GM21576 (cell line): Measurements from ENCODE around the gene RABGAP1.
"Not testable (repeated sequence)": the region's sequence is repeated elsewhere in the genome, so short reads cannot be mapped to it uniquely, and the experiment has no call there.

Experiments used
- ATAC-seq: cut with Tn5 transposase; IDR thresholded peaks from one replicate; pipeline ENCODE4 v1.9.1; 2021; ENCODE audit warnings: mild to moderate bottlenecking, moderate library complexity; ENCODE audit not compliant: unreplicated experiment

RABGAP1 gene

DNA sequence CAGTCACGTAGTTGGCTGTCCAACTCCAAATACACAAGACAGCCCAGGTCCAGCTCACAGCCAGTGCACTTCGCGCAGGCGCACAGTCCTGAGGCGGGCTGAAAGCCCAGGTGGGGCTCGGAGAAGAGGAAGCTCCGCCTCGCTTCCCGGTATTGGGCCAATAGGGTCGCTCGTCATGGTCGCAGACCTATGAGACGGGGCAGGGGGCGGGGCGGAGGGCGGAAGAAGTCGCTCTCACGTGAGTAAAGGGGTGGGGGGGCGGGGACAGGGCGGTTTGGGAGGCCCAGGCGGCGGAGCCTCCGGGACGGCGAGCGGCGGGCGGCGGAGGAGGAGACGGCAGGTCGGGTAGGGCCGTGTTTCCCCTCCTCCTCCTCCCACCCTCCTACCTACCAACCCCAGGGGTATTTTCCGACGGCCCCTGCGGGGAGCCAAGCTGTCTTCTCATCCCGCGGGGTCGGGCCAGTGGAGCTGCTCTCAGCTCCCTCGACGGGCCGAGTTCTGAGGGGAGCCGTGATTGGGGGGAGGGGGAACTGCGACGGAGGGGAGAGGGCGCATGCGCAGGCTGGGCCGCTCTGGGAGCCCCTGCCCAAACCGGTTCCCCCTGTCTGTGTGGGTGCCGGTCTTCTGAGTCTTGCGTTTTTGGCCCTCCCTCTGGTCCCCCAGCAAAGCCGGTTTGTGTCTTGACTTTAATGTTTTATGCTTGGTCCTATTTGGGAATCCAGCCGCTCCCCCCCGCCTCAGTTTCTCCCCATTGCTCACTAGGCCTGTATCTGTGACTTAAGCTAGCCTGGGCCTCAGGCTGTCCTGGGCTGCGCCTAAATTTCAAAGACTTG, at the start of gene RABGAP1:
RABGAP1 (plus strand) TSS at position 272 of the 833 bp plus-strand sequence. CDS start 16,040 bp downstream, outside the sequence.
- peak; percentile 95 for ATAC-seq

GRCh38 chr9:122897969-122898368, 42.9 kb upstream of the RABGAP1 start:
- no peak for ATAC-seq

GRCh38 chr9:122900791-122901190, 40.0 kb upstream of the RABGAP1 start:
- ATAC-seq = no peak

DNA sequence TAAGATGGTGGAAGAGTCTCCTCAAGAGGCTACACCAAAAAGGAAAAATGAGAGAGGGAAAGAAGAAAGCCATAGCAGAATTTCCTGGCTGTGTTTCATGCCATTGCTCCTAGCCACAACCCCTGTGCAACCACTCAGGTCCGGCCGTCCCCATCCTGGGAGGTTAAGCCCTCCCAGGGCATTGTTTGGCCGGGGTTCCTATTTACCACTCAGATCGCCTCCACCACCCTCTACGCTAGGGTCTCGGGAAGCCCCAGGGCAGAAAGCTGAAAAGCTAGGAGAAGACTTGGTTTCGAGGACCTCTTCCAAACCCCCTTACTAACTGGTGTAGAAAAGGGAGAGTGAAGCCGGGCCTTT, 36.4 kb upstream of the RABGAP1 start:
- ATAC-seq = peak; percentile 36

DNA sequence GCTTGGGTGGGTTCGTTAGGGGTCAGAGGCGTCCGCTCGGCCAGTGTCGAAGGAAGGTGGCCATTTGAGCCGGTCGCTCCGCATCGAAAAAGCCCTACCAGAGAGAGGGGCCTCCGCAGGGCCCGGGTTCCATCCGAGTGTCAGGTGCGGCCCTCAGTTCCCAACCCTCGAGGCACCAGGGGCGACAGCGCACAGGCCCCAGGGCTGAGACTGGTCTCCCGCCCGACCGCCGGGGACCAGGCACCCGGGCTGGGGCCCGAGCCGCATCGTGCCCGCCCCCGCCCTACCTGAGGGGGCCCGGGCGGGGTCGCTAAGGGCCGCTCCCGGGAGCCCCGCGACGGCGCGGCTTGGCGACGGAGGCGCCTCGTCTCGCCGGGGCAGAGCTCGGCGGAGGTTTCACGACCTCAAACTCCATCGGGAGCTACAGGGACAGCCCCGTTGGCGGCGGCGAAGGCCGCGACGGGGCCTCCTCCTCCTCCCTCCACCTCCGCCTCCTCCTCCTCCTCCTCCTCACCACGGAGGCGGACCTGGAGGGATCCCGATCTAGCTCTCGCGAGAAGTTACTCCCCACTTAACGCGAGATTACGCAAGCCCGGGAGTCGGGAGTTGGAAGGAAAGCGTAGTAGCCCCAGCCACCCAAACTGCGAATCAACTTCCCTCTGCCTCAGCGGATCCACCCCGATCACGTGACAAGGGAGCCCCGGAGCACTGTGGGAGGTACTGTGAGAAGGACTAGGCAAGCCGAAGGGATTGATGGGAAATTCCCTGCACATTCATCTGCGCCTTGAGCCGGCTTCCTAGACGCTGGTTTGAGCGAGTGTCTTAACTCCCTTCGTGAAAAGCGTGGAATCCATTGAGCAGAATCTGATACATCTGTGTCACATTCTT, 35.8 kb upstream of the RABGAP1 start, which contains the start of gene RC3H2:
RC3H2 (minus strand) TSS at position 537 of the 888 bp plus-strand sequence. CDS start 7,850 bp downstream, outside the sequence.
- ATAC-seq = peak; percentile 87

GRCh38 chr9:122906122-122906521, 34.7 kb upstream of the RABGAP1 start:
- not testable (repeated sequence) for ATAC-seq

DNA sequence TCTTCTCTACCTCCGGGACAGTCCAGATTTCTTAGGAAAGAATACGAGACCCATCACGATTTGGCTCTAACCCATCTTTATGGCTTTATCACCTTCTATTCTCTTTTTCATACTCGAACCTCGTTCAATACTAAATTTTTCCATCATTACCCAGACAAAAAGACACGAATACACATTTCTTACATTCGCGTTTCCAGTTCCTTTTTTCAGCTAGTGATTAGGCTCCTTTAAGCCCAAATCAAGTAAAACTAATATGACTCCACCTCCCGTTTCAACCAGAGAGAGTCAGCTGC, 28.2 kb upstream of the RABGAP1 start:
- no peak for ATAC-seq

DNA sequence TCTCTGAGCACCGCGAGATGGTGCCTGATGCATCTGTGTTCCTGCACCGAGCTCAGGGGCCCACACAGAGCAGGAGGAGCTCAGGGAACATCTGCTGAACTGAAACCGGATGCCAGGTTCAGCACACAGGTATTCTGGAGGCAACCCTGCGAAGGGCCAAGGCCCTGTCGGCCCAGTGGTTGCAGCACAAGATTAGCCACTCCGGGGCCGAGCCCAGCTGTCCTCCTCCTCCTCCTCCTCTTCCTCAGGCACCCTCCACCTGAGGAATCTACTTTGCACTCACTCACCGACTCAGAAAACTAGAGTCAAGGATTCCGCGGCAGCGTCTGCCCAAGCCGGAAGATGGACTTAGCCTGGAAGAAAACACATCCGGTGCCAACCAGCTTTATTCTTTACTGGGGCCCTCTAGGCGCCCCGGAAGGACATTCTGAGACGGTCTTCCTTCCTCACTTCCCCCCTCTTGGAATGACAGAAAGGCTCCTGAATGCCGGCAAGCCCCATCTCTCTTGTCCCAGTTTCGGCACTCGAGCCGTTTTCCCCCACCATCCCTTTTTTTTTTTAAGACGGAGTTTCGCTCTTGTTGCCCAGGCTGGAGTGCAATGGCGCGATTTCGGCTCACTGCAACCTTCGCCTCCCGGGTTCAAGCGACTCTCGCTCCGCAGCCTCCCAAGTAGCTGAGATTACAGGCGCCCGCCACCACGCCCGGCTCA, 27.7 kb upstream of the RABGAP1 start, which contains the start of gene ZBTB6:
ZBTB6 (minus strand) TSS at position 360 of the 710 bp plus-strand sequence. CDS start 1,251 bp downstream, outside the sequence.
- ATAC-seq = peak; percentile 98

- no peak for ATAC-seq
These were observed 22.5 kb upstream of the RABGAP1 start for GRCh38 chr9:122918310-122918709.

- ATAC-seq = no peak
These were observed 18.1 kb upstream of the RABGAP1 start for GRCh38 chr9:122922713-122923112.

DNA sequence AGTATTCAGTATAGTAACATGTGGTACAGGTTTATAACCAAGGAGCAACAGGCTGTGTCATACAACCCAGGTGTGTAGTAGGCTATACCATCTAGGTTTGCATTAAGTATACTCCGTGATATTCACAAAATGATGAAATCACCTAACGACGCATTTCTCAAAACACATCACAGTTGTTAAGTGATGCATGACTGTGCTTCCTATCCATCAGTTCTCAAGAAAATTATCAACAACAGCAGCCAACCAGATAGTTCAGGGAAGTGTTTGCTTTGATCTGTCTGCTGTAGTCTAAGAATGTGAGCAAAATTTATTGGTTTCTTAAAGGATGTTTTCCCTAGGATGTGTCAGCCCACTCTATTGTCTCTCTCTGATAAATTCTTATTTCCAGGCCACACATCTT, 16.9 kb upstream of the RABGAP1 start:
- ATAC-seq = no peak

DNA sequence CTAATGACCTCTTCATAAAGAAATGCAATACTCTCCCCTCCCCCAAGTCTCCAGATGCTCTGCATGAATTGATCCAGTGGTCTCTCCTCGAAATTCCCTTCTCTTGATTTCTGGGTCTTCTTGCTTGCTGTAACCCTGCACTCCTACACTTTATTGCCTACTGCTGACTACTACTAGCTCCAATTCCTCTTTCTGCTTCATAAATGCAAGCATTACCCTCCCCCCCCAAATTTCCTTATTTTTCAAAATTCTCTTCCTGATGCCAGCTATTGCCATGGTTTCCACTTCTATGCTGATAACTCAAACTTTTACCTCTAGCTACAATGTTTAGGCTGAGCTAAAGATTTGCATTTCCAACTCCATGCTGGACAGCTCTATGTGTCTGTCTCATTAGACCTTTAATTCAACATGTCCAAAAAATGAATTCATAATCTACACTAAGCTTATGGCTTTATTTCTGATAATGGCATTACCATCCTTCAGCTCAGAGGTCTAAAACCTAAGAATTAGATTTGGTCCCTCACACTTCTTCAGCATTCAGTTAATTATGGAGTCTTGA, 10.9 kb upstream of the RABGAP1 start:
- no peak for ATAC-seq

DNA sequence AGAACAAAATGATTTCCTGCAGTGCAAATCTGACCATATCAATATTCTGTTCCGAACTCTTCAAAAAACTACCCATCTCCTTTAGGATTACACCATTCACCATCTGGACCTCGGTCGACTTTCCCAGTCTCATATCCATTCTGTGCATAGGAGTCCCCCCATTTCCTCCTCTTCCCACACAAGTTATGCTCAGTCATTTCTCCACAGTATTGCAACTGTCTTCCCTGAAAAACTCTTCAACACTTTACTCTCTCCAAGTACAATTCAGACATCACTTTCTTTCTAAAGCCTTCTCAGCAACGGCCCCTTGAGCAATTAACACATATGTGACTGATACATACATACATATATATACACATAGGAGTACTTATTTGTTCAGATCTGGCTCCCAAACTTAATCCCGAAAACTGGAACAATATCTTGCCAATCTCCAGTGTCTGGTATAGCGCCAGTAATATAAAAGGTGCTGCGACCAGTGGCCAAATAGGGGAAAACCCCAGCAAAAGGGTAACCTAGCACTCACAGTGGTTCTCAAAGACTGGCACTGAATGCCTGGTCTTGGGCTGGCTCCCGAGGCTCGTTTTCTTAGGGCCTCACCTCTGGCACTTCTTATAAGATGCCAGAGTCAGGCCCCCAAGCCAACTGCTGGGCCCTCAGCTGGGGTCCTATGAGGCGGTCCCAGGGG, 10.1 kb upstream of the RABGAP1 start:
- ATAC-seq = no peak

GRCh38 chr9:122931226-122932121, 9.3 kb upstream of the RABGAP1 start, which contains the start of gene ZBTB26:
Gene ZBTB26, minus strand, starts transcription at chr9:122931512. Its CDS starts 11,578 bp downstream, at chr9:122919934.
- peak; percentile 96 for ATAC-seq

GRCh38 chr9:122936464-122936863, 4.4 kb upstream of the RABGAP1 start:
- ATAC-seq = no peak

GRCh38 chr9:122936883-122937282, 3.9 kb upstream of the RABGAP1 start:
- no peak for ATAC-seq

GRCh38 chr9:122939601-122940000, 1.2 kb upstream of the RABGAP1 start:
- no peak for ATAC-seq

GRCh38 chr9:122940454-122940748, 419 bp upstream of the RABGAP1 start:
- no peak for ATAC-seq

DNA sequence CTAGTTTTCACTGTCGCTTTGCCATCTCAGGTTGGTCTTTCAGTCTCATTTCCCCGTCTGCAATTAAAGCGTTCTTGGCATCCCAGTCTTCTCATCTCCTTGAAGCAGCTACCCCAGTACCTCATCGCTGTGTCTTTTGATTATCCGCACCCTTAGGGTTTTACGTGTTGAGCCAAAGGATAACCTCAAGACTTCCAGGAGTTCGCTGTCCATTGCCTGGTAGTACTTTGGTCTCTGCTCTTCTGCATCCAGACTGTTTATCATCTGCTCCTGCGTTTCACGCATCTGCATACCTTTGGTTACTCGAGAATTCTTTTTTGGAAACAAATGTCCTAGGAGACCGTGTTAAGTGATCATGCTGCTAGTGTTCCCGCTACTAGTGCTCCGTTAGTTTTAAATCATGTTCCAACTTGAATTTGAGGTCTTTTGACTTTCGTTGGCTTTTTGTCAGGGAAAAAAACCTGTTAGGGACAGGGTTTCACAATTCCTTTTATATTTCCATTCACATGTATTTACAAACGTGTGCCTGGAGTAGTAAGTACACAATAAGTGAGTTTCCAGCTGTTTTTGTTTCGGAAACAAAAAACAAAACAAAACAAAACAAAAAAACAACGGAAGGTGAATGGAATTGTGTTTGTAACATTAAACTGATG, 888 bp downstream of the RABGAP1 start:
- peak; percentile 2 for ATAC-seq
